Effector memory CD8-positive, alpha-beta T cell (primary cell): ENCODE results near the gene DOCK7.
"Not testable (repeated sequence)": the region's sequence is repeated elsewhere in the genome, so short reads cannot be mapped to it uniquely, and the experiment has no call there.

ENCODE experiments used
- ATAC-seq: fragments of 150-1000 bp; cut with Tn5 transposase; replicated peaks from 2 replicates; pipeline ENCODE4 v1.10.0; 2021; ENCODE audit warnings: mild to moderate bottlenecking, moderate library complexity
- DNase-seq, 3 experiments: peaks; one replicate each; pipeline ENCODE4 v3.0.0; 2021
- H3K27ac Mint-ChIP-seq, 2 donors: one replicate each; pipeline ENCODE4 v1.8.0; 2022; ENCODE audit warnings: mild to moderate bottlenecking in 2 of 2, mixed read lengths in 2 of 2, moderate library complexity in 2 of 2
- H3K27me3 Mint-ChIP-seq, 2 donors: one replicate each; pipeline ENCODE4 v1.8.0; 2022; ENCODE audit warnings: mixed read lengths in 2 of 2
- H3K36me3 Mint-ChIP-seq: one replicate; pipeline ENCODE4 v1.8.0; 2022; ENCODE audit warnings: mild to moderate bottlenecking, moderate library complexity, mixed read lengths; ENCODE audit not compliant: insufficient read depth
- H3K4me1 Mint-ChIP-seq, 2 donors: one replicate each; pipeline ENCODE4 v1.8.0; 2022; ENCODE audit warnings: low read depth in 2 of 2, mixed read lengths in 2 of 2
- H3K4me3 Mint-ChIP-seq, 2 donors: one replicate each; pipeline ENCODE4 v1.8.0; 2022; ENCODE audit warnings: mild to moderate bottlenecking in 2 of 2, mixed read lengths in 2 of 2, moderate library complexity in 2 of 2
- H3K9me3 Mint-ChIP-seq, 2 donors: one replicate each; pipeline ENCODE4 v1.8.0; 2022; ENCODE audit warnings: mixed read lengths in 2 of 2
- total RNA-seq, 9 experiments: gene quantifications; one replicate each; lab custom pipeline; 2026; lab: John Stamatoyannopoulos, UW

Gene DOCK7
- total RNA-seq: 6.5 to 46.4 (median 18.0) reads per million in 9 experiments

GRCh38 chr1:62687903-62688686 is at the start of gene DOCK7:
DOCK7 (minus strand) TSS chr1:62688386; CDS start chr1:62688264, 122 bp downstream.
- H3K27ac Mint-ChIP-seq: peak within 1 kb of the TSS; percentile 90 to 94
- H3K4me1 Mint-ChIP-seq: peaks cover 14 to 20% of the 10 kb centered on the region in 2 donors
- no peaks in the 10 kb centered on the region for H3K36me3 Mint-ChIP-seq
- ATAC-seq (peak; percentile 79), DNase-seq (peak; percentile 26 to 41 (median 36))
- H3K9me3 Mint-ChIP-seq: no peaks in the 10 kb centered on the region
- peak within 1 kb of the TSS; percentile 89 to 91 for H3K4me3 Mint-ChIP-seq
- peaks cover 0 to 8% of the 10 kb centered on the region in 2 donors for H3K27me3 Mint-ChIP-seq

- H3K36me3 Mint-ChIP-seq: no peaks in the 10 kb centered on the region
- peaks cover 1 to 2% of the 10 kb centered on the region in 2 donors for H3K4me1 Mint-ChIP-seq
- no peaks in the 10 kb centered on the region for H3K9me3 Mint-ChIP-seq
- ATAC-seq (no peak), DNase-seq (no peak)
- H3K27me3 Mint-ChIP-seq: peaks cover 15 to 20% of the 10 kb centered on the region in 2 donors
- no peak overlapping the region for H3K27ac Mint-ChIP-seq
- H3K4me3 Mint-ChIP-seq: no peak overlapping the region
Observed at GRCh38 chr1:62735491-62736171, 47.4 kb upstream of the DOCK7 start.

- Mint-ChIP-seq H3K27ac (no peak overlapping the region), H3K4me3 (no peak overlapping the region), H3K36me3 (no peaks in the 10 kb centered on the region), H3K9me3 (no peaks in the 10 kb centered on the region), H3K4me1 (no peaks in the 10 kb centered on the region), H3K27me3 (peaks cover 16 to 17% of the 10 kb centered on the region in 2 donors)
- DNase-seq (no peak), ATAC-seq (no peak)
Observed at GRCh38 chr1:62732331-62732730, 44.1 kb upstream of the DOCK7 start.

GRCh38 chr1:62728963-62729362 is 40.8 kb upstream of the DOCK7 start:
- no peaks in the 10 kb centered on the region for H3K9me3 Mint-ChIP-seq
- no peaks in the 10 kb centered on the region for H3K36me3 Mint-ChIP-seq
- ATAC-seq: no peak
- DNase-seq: no peak
- no peaks in the 10 kb centered on the region for H3K4me1 Mint-ChIP-seq
- peaks cover 17 to 21% of the 10 kb centered on the region in 2 donors for H3K27me3 Mint-ChIP-seq
- no peak overlapping the region for H3K27ac Mint-ChIP-seq
- H3K4me3 Mint-ChIP-seq: no peak overlapping the region

GRCh38 chr1:62727656-62728407 is 39.6 kb upstream of the DOCK7 start:
- no peak for ATAC-seq
- no peak overlapping the region for H3K27ac Mint-ChIP-seq
- H3K27me3 Mint-ChIP-seq: peaks cover 17 to 21% of the 10 kb centered on the region in 2 donors
- H3K36me3 Mint-ChIP-seq: no peaks in the 10 kb centered on the region
- H3K4me1 Mint-ChIP-seq: no peaks in the 10 kb centered on the region
- DNase-seq: no peak
- no peak overlapping the region for H3K4me3 Mint-ChIP-seq
- no peaks in the 10 kb centered on the region for H3K9me3 Mint-ChIP-seq

GRCh38 chr1:62726011-62726442 is 37.8 kb upstream of the DOCK7 start:
- H3K4me1 Mint-ChIP-seq: no peaks in the 10 kb centered on the region
- ATAC-seq (no peak), DNase-seq (no peak)
- no peaks in the 10 kb centered on the region for H3K36me3 Mint-ChIP-seq
- H3K27ac Mint-ChIP-seq: no peak overlapping the region
- H3K9me3 Mint-ChIP-seq: no peaks in the 10 kb centered on the region
- H3K4me3 Mint-ChIP-seq: no peak overlapping the region
- H3K27me3 Mint-ChIP-seq: peaks cover 17 to 21% of the 10 kb centered on the region in 2 donors

GRCh38 chr1:62725255-62725654 is 37.1 kb upstream of the DOCK7 start:
- H3K4me3 Mint-ChIP-seq: no peak overlapping the region
- H3K27ac Mint-ChIP-seq: no peak overlapping the region
- no peak for ATAC-seq
- peaks cover 17 to 21% of the 10 kb centered on the region in 2 donors for H3K27me3 Mint-ChIP-seq
- no peaks in the 10 kb centered on the region for H3K9me3 Mint-ChIP-seq
- no peak for DNase-seq
- no peaks in the 10 kb centered on the region for H3K36me3 Mint-ChIP-seq
- no peaks in the 10 kb centered on the region for H3K4me1 Mint-ChIP-seq

- H3K4me3 Mint-ChIP-seq: no peak overlapping the region
- peaks cover 17 to 21% of the 10 kb centered on the region in 2 donors for H3K27me3 Mint-ChIP-seq
- H3K9me3 Mint-ChIP-seq: no peaks in the 10 kb centered on the region
- DNase-seq (no peak), ATAC-seq (no peak)
- no peaks in the 10 kb centered on the region for H3K4me1 Mint-ChIP-seq
- no peaks in the 10 kb centered on the region for H3K36me3 Mint-ChIP-seq
- no peak overlapping the region for H3K27ac Mint-ChIP-seq
Observed at GRCh38 chr1:62724430-62724829, 36.2 kb upstream of the DOCK7 start.

- Mint-ChIP-seq H3K36me3 (no peaks in the 10 kb centered on the region), H3K27ac (no peak overlapping the region), H3K4me1 (no peaks in the 10 kb centered on the region), H3K27me3 (peaks cover 13 to 15% of the 10 kb centered on the region in 2 donors), H3K4me3 (no peak overlapping the region), H3K9me3 (no peaks in the 10 kb centered on the region)
- DNase-seq (no peak), ATAC-seq (no peak)
Observed at GRCh38 chr1:62723883-62724282, 35.7 kb upstream of the DOCK7 start.

GRCh38 chr1:62722796-62723195 is 34.6 kb upstream of the DOCK7 start:
- no peaks in the 10 kb centered on the region for H3K36me3 Mint-ChIP-seq
- no peak overlapping the region for H3K4me3 Mint-ChIP-seq
- H3K27ac Mint-ChIP-seq: no peak overlapping the region
- DNase-seq (no peak), ATAC-seq (no peak)
- H3K27me3 Mint-ChIP-seq: peaks cover 14 to 17% of the 10 kb centered on the region in 2 donors
- H3K4me1 Mint-ChIP-seq: no peaks in the 10 kb centered on the region
- no peaks in the 10 kb centered on the region for H3K9me3 Mint-ChIP-seq

- DNase-seq (no peak), ATAC-seq (no peak)
- Mint-ChIP-seq H3K4me3 (no peak overlapping the region), H3K36me3 (no peaks in the 10 kb centered on the region), H3K27me3 (peaks cover 8 to 12% of the 10 kb centered on the region in 2 donors), H3K9me3 (no peaks in the 10 kb centered on the region), H3K27ac (no peak overlapping the region), H3K4me1 (no peaks in the 10 kb centered on the region)
Observed at GRCh38 chr1:62720946-62721554, 32.9 kb upstream of the DOCK7 start.

- H3K27me3 Mint-ChIP-seq: peaks cover 8 to 12% of the 10 kb centered on the region in 2 donors
- not testable (repeated sequence) for DNase-seq, H3K4me3 Mint-ChIP-seq, H3K9me3 Mint-ChIP-seq, ATAC-seq, H3K4me1 Mint-ChIP-seq, H3K27ac Mint-ChIP-seq, H3K36me3 Mint-ChIP-seq
Observed at GRCh38 chr1:62718400-62718799, 30.2 kb upstream of the DOCK7 start.

GRCh38 chr1:62717483-62717882 is 29.3 kb upstream of the DOCK7 start:
- Mint-ChIP-seq H3K4me1 (no peaks in the 10 kb centered on the region), H3K27ac (no peak overlapping the region), H3K27me3 (peaks cover 8 to 12% of the 10 kb centered on the region in 2 donors), H3K9me3 (no peaks in the 10 kb centered on the region), H3K4me3 (no peak overlapping the region), H3K36me3 (no peaks in the 10 kb centered on the region)
- DNase-seq (no peak), ATAC-seq (no peak)
